H1 (cell line): ENCODE measurements around the gene LMNTD2. TPM values are rescaled to one million over a fixed set of nuclear protein-coding genes. Genes with fewer than 3 reads are reported as not detected.

Experiments
- CTCF ChIA-PET: fragments of 300-600 bp; sonication (Branson Sonifier 250); formaldehyde crosslinking; loops from one replicate; lab custom pipeline; 2021; ENCODE audit not compliant: partially characterized antibody; lab: Charles Lee
- POLR2A ChIA-PET: fragments of 300-600 bp; sonication (Branson Sonifier 250); formaldehyde crosslinking; loops from one replicate; lab custom pipeline; 2021; ENCODE audit warnings: inconsistent platforms; ENCODE audit not compliant: partially characterized antibody; lab: Charles Lee
- DNase-seq, 2 experiments: peaks; one replicate each; pipeline versions ENCODE4 v3.0.0 to v3.0.0-alpha.2; 2010 to 2022; ENCODE audit warnings: low spot score in 2 of 2, low read depth in 1 of 2, mixed read lengths in 1 of 2
- FAIRE-seq: peaks from 2 replicates; lab custom pipeline; 2011; peaks lifted over from hg19 to GRCh38; lab: Jason Lieb, UNC
- H2AFZ ChIP-seq: 2 replicates; pipeline ENCODE4 v1.8.1; 2012; ENCODE audit warnings: low read length, inconsistent platforms
- H2AK5ac ChIP-seq: 2 replicates; pipeline ENCODE4 v1.6.1; 2013; ENCODE audit warnings: low read depth, low read length
- H2BK120ac ChIP-seq: replicated peaks from 2 replicates; pipeline ENCODE3; 2013; ENCODE audit warnings: low read depth, low read length, inconsistent platforms
- H2BK12ac ChIP-seq: 2 replicates; pipeline ENCODE4 v1.6.1; 2013; ENCODE audit warnings: low read depth, low read length
- H2BK15ac ChIP-seq: 2 replicates; pipeline ENCODE4 v1.6.1; 2013; ENCODE audit warnings: low read length
- H2BK20ac ChIP-seq: 2 replicates; pipeline ENCODE4 v1.6.1; 2013; ENCODE audit warnings: low read length
- H2BK5ac ChIP-seq: 2 replicates; pipeline ENCODE4 v1.6.1; 2013; ENCODE audit warnings: low read depth, low read length
- H3K14ac ChIP-seq: 2 replicates; pipeline ENCODE4 v1.6.1; 2013; ENCODE audit warnings: inconsistent platforms; ENCODE audit not compliant: insufficient read length
- H3K18ac ChIP-seq: 2 replicates; pipeline ENCODE4 v1.6.1; 2013; ENCODE audit warnings: low read length; ENCODE audit errors: extremely low read depth
- H3K23ac ChIP-seq: 2 replicates; pipeline ENCODE4 v1.6.1; 2013; ENCODE audit warnings: inconsistent platforms; ENCODE audit not compliant: insufficient read length
- H3K23me2 ChIP-seq: 2 replicates; pipeline ENCODE4 v1.6.1; 2013; ENCODE audit warnings: low read depth, low read length
- H3K27ac ChIP-seq: 2 replicates; pipeline ENCODE4 v1.6.1; 2011; ENCODE audit warnings: low read depth, low read length, inconsistent platforms
- H3K27me3 ChIP-seq, 4 experiments: replicated peaks in 1 of 4; 1 replicate in 1 of 4; 2 replicates in 3 of 4; pipeline versions ENCODE4 v1.6.1 to v1.8.1; 2011 to 2013; ENCODE audit warnings: low read length in 3 of 4, mild to moderate bottlenecking in 3 of 4, inconsistent platforms in 2 of 4, mixed read lengths in 2 of 4, moderate library complexity in 1 of 4; ENCODE audit not compliant: control insufficient read depth in 3 of 4, insufficient read depth in 3 of 4; ENCODE audit errors: extremely low read depth in 1 of 4
- H3K36me3 ChIP-seq, 4 experiments: 2 replicates each; pipeline versions ENCODE4 v1.6.1 to v1.8.1; 2011 to 2013; ENCODE audit warnings: mild to moderate bottlenecking in 4 of 4, low read length in 3 of 4, moderate library complexity in 2 of 4, control low read depth in 1 of 4, inconsistent platforms in 1 of 4; ENCODE audit not compliant: insufficient read depth in 4 of 4, control insufficient read depth in 2 of 4
- H3K4ac ChIP-seq: replicated peaks from 2 replicates; pipeline ENCODE3; 2013; ENCODE audit warnings: low read length, low read depth, mixed read lengths, inconsistent platforms; ENCODE audit not compliant: insufficient read length
- H3K4me1 ChIP-seq, 4 experiments: replicated peaks in 1 of 4; 1 replicate in 1 of 4; 2 replicates in 3 of 4; pipeline versions ENCODE4 v1.6.1 to v1.8.1; 2011 to 2013; ENCODE audit warnings: low read length in 3 of 4, inconsistent platforms in 2 of 4, mixed read lengths in 1 of 4; ENCODE audit not compliant: insufficient read depth in 4 of 4, control insufficient read depth in 3 of 4
- H3K4me2 ChIP-seq, 2 experiments: 2 replicates each; pipeline versions ENCODE4 v1.6.1 to v1.8.1; 2011 to 2013; ENCODE audit warnings: low read depth in 2 of 2, low read length in 2 of 2, control low read depth in 1 of 2, inconsistent platforms in 1 of 2, mild to moderate bottlenecking in 1 of 2; ENCODE audit not compliant: insufficient read depth in 1 of 2
- H3K4me3 ChIP-seq, 4 experiments: fragments of 200-600, 300-600 bp in 1 of 4; sonication (generic), shearing (Covaris generic), sonication (Bioruptor Twin) in 1 of 4; 2 replicates each; pipeline versions ENCODE4 v1.5.1 to v1.8.1; 2011 to 2016; ENCODE audit warnings: low read length in 4 of 4, low read depth in 3 of 4, control low read depth in 2 of 4, inconsistent platforms in 2 of 4, mild to moderate bottlenecking in 2 of 4, mixed read lengths in 1 of 4, moderate library complexity in 1 of 4; ENCODE audit not compliant: insufficient read depth in 2 of 4; ENCODE audit errors: extremely low read depth in 1 of 4
- H3K56ac ChIP-seq: replicated peaks from 2 replicates; pipeline ENCODE3; 2013; ENCODE audit warnings: low read depth, mild to moderate bottlenecking, mixed read lengths, low read length, inconsistent platforms; ENCODE audit not compliant: insufficient read length
- H3K79me1 ChIP-seq: 2 replicates; pipeline ENCODE4 v1.6.1; 2013; ENCODE audit warnings: low read depth, low read length, control low read depth
- H3K79me2 ChIP-seq, 2 experiments: 2 replicates each; pipeline versions ENCODE4 v1.6.1 to v1.8.1; 2012 to 2013; ENCODE audit warnings: low read length in 2 of 2, mild to moderate bottlenecking in 2 of 2, inconsistent platforms in 1 of 2; ENCODE audit not compliant: insufficient read depth in 2 of 2, control insufficient read depth in 1 of 2
- H3K9ac ChIP-seq, 4 experiments: replicated peaks in 1 of 4; 1 replicate in 1 of 4; 2 replicates in 3 of 4; pipeline versions ENCODE4 v1.6.1 to v1.8.1; 2011 to 2013; ENCODE audit warnings: low read depth in 3 of 4, low read length in 3 of 4, control low read depth in 2 of 4, mild to moderate bottlenecking in 2 of 4, moderate library complexity in 2 of 4, inconsistent platforms in 1 of 4; ENCODE audit errors: extremely low read depth in 1 of 4
- H3K9me3 ChIP-seq, 2 experiments: 2 replicates each; pipeline versions ENCODE4 v1.6.1 to v1.8.1; 2012 to 2013; ENCODE audit warnings: mild to moderate bottlenecking in 2 of 2, moderate library complexity in 2 of 2, control low read depth in 1 of 2, inconsistent platforms in 1 of 2, low read depth in 1 of 2, low read length in 1 of 2, mixed read lengths in 1 of 2; ENCODE audit not compliant: insufficient read depth in 2 of 2
- H4K20me1 ChIP-seq, 2 experiments: replicated peaks in 1 of 2; 2 replicates each; pipeline versions ENCODE3 to v1.8.1; 2011 to 2013; ENCODE audit warnings: inconsistent platforms in 2 of 2, low read length in 2 of 2, mild to moderate bottlenecking in 1 of 2; ENCODE audit not compliant: insufficient read depth in 2 of 2, control insufficient read depth in 1 of 2
- H4K5ac ChIP-seq: 2 replicates; pipeline ENCODE4 v1.6.1; 2013; ENCODE audit warnings: low read length, low read depth, mixed read lengths, inconsistent platforms; ENCODE audit not compliant: insufficient read length
- H4K8ac ChIP-seq: 2 replicates; pipeline ENCODE4 v1.8.0; 2013; ENCODE audit warnings: mild to moderate bottlenecking, moderate library complexity, low read length, inconsistent platforms; ENCODE audit not compliant: insufficient read depth; ENCODE audit errors: extremely low read depth
- H4K91ac ChIP-seq: replicated peaks from 2 replicates; pipeline ENCODE3; 2013; ENCODE audit warnings: low read length, mixed read lengths, inconsistent platforms; ENCODE audit not compliant: insufficient read length
- CREB1 ChIP-seq: IDR thresholded peaks from 2 replicates; pipeline ENCODE4 v1.6.1; 2012; ENCODE audit warnings: inconsistent platforms
- HDAC2 ChIP-seq, 2 experiments: fragments of 300-600 bp in 1 of 2; sonication (generic) in 1 of 2; IDR thresholded peaks; 2 replicates each; pipeline ENCODE4 v1.6.1; 2011 to 2012; ENCODE audit warnings: low read depth in 2 of 2, low read length in 2 of 2, mild to moderate bottlenecking in 2 of 2, moderate library complexity in 2 of 2, borderline replicate concordance in 1 of 2, inconsistent platforms in 1 of 2
- KDM4A ChIP-seq: IDR thresholded peaks from one replicate; pipeline ENCODE4 v1.7.1; 2012; ENCODE audit warnings: low read depth, mild to moderate bottlenecking, moderate library complexity, low read length, inconsistent platforms; ENCODE audit not compliant: severe bottlenecking
- NANOG ChIP-seq: IDR thresholded peaks from 2 replicates; pipeline ENCODE4 v1.6.1; 2011; ENCODE audit warnings: low read length, low read depth, mild to moderate bottlenecking, inconsistent platforms; ENCODE audit not compliant: insufficient read depth, poor library complexity, severe bottlenecking
- RAD21 ChIP-seq, 2 experiments: IDR thresholded peaks in 1 of 2; conservative IDR thresholded peaks in 1 of 2; 2 replicates each; pipeline ENCODE4 v1.6.1; 2011; ENCODE audit warnings: low read depth in 2 of 2, low read length in 2 of 2, improper control_type of control experiment in 1 of 2, inconsistent platforms in 1 of 2, mild to moderate bottlenecking in 1 of 2, moderate library complexity in 1 of 2
- RFX5 ChIP-seq: IDR thresholded peaks from 2 replicates; pipeline ENCODE4 v1.6.1; 2011; ENCODE audit warnings: low read depth, low read length, improper control_type of control experiment, borderline replicate concordance
- RXRA ChIP-seq: IDR thresholded peaks from 2 replicates; pipeline ENCODE4 v1.6.1; 2011; ENCODE audit warnings: low read depth, mild to moderate bottlenecking, low read length, moderate library complexity; ENCODE audit not compliant: insufficient read depth
- SIN3A ChIP-seq, 2 experiments: IDR thresholded peaks in 1 of 2; conservative IDR thresholded peaks in 1 of 2; 2 replicates each; pipeline ENCODE4 v1.6.1; 2011 to 2012; ENCODE audit warnings: low read length in 2 of 2, improper control_type of control experiment in 1 of 2, low read depth in 1 of 2, mild to moderate bottlenecking in 1 of 2
- SP4 ChIP-seq: IDR thresholded peaks from 2 replicates; pipeline ENCODE4 v1.6.1; 2012; ENCODE audit warnings: low read length, inconsistent platforms
- SUZ12 ChIP-seq: fragments of 200-600 bp; sonication (generic); IDR thresholded peaks from 2 replicates; pipeline ENCODE4 v1.6.1; 2012; ENCODE audit warnings: mild to moderate bottlenecking, inconsistent platforms, low read length, moderate library complexity, mixed read lengths
- WGBS, 2 experiments: shearing (Covaris generic) in 1 of 2; methylation state at CpG; one replicate each; pipeline versions ENCODE4 v1.1.6 to v1.1.7; 2013 to 2015; ENCODE audit warnings: low lambda C conversion rate in 2 of 2, mixed read lengths in 2 of 2, inconsistent platforms in 1 of 2, low coverage in 1 of 2, missing lambda C conversion rate in 1 of 2; ENCODE audit not compliant: insufficient replicate concordance in 2 of 2, insufficient coverage in 1 of 2, insufficient read length in 1 of 2; ENCODE audit errors: extremely low coverage in 1 of 2, missing lambda C conversion rate in 1 of 2; 5-methylcytosine and 5-hydroxymethylcytosine counted together
- polyA plus RNA-seq, 7 experiments: library from polyadenylated mRNA; depleted of rRNA in 3 of 7; stranded (reverse) in 5 of 7; unstranded in 2 of 7; fragments of >200 nt in 5 of 7; fragments of 200-250 nt in 2 of 7; gene quantifications; 1 replicate in 5 of 7; 2 replicates in 1 of 7; 4 replicates in 1 of 7; pipeline versions ENCODE4 v1.2.1 to v1.2.3, GENCODE V29; 2011 to 2013; ENCODE audit warnings: missing spikeins in 2 of 7, mixed read lengths in 2 of 7
- total RNA-seq: library from RNA; stranded (reverse); fragmentation: NEBNext Ultra II Directional; extraction: Animal tissue kit (Norgen Biotek cat#: 25700); gene quantifications from 2 replicates; pipeline ENCODE4 v1.2.1, GENCODE V29; 2021
- TF ChIP-seq, protein P1 (sequence below), 3 experiments: IDR thresholded peaks; 1 replicate in 2 of 3; 2 replicates in 1 of 3; pipeline versions ENCODE4 v1.5.1 to v1.6.1; 2011; ENCODE audit warnings: low read length in 3 of 3, mild to moderate bottlenecking in 3 of 3, inconsistent platforms in 2 of 3, low read depth in 1 of 3, moderate library complexity in 1 of 3; ENCODE audit not compliant: insufficient read depth in 1 of 3; ENCODE audit errors: control extremely low read depth in 1 of 3

Gene LMNTD2
- total and polyA plus RNA-seq, 2 of the 8 experiments (the other 6 are each of a cell fraction or from before 2014, with no cell fraction given) = 1.6 to 3.1 TPM

DNA sequence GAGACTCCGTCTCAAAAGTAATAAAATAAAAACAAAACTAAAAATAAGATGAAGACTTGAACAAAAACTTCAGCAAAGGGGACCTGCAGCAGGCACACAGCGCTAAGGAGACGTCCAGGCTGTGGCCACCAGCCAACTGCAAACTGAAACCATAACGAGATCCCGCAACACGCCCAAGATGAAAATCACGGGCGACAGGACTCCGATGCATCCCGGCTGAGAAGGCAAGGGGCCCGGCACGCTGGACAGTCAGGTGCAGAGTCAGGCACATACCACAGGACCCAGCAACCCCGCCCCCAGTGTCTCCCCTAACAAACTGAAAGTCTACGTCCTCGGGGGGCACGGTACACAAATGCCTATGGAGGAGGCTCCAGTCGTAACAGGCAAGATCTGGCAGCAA is 34.3 kb downstream of the LMNTD2 start:
- Histone ChIP-seq H2BK5ac (no peak overlapping the region), H3K14ac (no peak overlapping the region), H3K18ac (no peak overlapping the region), H2AFZ (no peak overlapping the region), H2BK12ac (no peak overlapping the region), H3K36me3 (no peaks in the 10 kb centered on the region), H3K56ac (no peak overlapping the region), H4K20me1 (no peaks in the 10 kb centered on the region), H2BK20ac (no peak overlapping the region), H3K27me3 (no peaks in the 10 kb centered on the region), H3K4ac (no peak overlapping the region), H2BK15ac (no peak overlapping the region), H3K9ac (no peak overlapping the region), H2AK5ac (no peak overlapping the region), H4K5ac (no peak overlapping the region), H3K23ac (no peak overlapping the region), H3K4me3 (no peak overlapping the region), H4K8ac (no peak overlapping the region; the same call in 1 of the 2 replicates), H4K91ac (no peak overlapping the region), H3K27ac (no peak overlapping the region), H2BK120ac (no peak overlapping the region), H3K79me2 (no peaks in the 10 kb centered on the region), H3K9me3 (no peaks in the 10 kb centered on the region), H3K4me2 (no peak overlapping the region), H3K23me2 (no peaks in the 10 kb centered on the region), H3K4me1 (no peaks in the 10 kb centered on the region), H3K79me1 (no peaks in the 10 kb centered on the region)
- no peak for DNase-seq
- no peak for FAIRE-seq
- CTCF ChIA-PET = interaction anchor here (1.2 kb wide), 1 partner anchor 10 kb away, joined by 3 read pairs; no protein-coding TSS in a partner anchor
- WGBS, 2 experiments = 95% methylated on average over 17 of the region's 17 CpGs; no CpG with 5 or more reads in 1 of the 2 experiments
- POLR2A ChIA-PET = no interaction called here
- TF ChIP-seq RAD21 (IDR thresholded peaks at IDR 0.05 in 1 of 2, conservative IDR thresholded peaks at IDR 0.05 in 1 of 2; ENCODE audit: low read depth in 2 of 2, low read length in 2 of 2) (no peak), SIN3A (conservative IDR thresholded peaks at IDR 0.05 in 1 of 2, IDR thresholded peaks at IDR 0.05 in 1 of 2; ENCODE audit: low read depth in 1 of 2, low read length in 2 of 2) (no peak), SUZ12 (no peak), KDM4A (no peak), RFX5 (no peak), CREB1 (no peak), NANOG (no peak), SP4 (no peak), HDAC2 (IDR thresholded peaks at IDR 0.05; ENCODE audit: borderline replicate concordance in 1 of 2, low read depth in 2 of 2, low read length in 2 of 2) (no peak), RXRA (no peak)
- TF ChIP-seq, protein P1, sequence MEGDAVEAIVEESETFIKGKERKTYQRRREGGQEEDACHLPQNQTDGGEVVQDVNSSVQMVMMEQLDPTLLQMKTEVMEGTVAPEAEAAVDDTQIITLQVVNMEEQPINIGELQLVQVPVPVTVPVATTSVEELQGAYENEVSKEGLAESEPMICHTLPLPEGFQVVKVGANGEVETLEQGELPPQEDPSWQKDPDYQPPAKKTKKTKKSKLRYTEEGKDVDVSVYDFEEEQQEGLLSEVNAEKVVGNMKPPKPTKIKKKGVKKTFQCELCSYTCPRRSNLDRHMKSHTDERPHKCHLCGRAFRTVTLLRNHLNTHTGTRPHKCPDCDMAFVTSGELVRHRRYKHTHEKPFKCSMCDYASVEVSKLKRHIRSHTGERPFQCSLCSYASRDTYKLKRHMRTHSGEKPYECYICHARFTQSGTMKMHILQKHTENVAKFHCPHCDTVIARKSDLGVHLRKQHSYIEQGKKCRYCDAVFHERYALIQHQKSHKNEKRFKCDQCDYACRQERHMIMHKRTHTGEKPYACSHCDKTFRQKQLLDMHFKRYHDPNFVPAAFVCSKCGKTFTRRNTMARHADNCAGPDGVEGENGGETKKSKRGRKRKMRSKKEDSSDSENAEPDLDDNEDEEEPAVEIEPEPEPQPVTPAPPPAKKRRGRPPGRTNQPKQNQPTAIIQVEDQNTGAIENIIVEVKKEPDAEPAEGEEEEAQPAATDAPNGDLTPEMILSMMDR (IDR thresholded peaks at IDR 0.05; ENCODE audit: control extremely low read depth in 1 of 3, insufficient read depth in 1 of 3, low read depth in 1 of 3, low read length in 3 of 3) = no peak
